KG1 (cell line): ENCODE results near the gene PPP1R12A.
"Not testable (repeated sequence)": the region's sequence is repeated elsewhere in the genome, so short reads cannot be mapped to it uniquely, and the experiment has no call there.

Source experiments
- DNase-seq: peaks from one replicate; lab custom pipeline; 2025; lab: John Stamatoyannopoulos, UW

PPP1R12A gene

DNA sequence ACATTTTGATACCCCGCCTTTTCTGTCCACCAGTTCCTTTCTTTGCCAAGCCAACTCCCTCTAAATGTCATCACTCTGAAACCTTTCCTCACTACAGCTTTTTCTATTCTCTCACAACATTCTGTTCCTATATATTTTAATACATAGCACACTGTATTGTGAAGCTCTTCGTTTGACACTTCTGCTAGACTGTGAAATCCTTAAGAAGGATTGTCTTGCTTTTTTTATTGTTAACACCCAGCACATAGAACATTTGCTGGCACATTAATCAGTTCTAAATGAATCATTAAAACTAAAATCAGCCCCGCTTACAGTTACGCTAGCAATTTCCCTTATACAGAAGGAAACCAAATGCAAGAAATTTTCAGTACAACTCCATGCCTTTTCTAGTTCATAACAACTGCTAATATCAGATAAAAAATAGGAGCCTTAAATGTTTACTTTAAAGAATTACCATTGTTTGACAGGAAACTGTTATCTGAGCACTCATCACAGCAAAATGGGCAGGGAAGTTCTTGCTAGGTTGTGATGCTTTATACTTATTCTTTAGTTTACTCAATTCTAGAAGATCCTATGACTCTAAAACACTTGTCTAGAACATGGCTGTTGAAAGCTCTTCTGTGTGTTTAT lies 93.5 kb downstream of the PPP1R12A start:
- DNase-seq, result no peak

DNA sequence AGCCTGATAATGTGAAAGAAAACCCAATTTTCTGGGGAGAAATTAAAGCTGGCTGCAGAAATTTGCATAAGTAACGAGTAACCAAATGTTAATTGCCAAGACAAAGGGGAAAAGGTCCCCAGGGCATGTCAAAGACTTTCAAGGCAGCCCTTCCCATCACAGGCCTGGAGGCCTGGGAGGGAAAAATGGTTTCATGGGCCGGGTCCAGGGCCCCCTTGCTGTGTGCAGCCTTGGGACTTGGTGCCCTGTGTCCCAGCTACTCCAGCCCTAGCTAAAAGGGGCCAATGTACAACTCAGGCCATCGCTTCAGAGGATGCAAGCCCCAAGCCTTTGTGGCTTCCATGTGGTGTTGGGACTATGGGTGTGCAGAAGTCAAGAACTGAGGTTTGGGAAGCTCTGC lies 96.5 kb downstream of the PPP1R12A start:
- no peak for DNase-seq

DNA sequence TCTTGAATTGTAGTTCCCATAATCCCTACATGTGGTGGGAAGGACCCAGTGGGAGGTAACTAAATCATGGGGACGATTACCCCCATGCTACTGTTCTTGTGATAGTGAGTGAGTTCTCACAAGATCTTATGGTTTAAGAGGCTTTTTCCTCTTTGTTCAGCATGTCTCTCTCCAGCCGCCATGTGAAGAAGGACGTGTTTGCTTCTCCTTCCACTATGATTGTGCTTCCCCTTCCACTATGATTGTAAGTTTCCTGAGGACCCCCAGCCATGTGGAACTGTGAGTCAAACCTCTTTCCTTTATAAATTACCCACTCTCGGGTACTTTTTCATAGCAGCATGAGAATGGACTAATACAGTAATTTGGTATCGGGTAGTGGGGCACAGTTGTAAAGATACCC lies 97.3 kb downstream of the PPP1R12A start:
- DNase-seq, result no peak

DNA sequence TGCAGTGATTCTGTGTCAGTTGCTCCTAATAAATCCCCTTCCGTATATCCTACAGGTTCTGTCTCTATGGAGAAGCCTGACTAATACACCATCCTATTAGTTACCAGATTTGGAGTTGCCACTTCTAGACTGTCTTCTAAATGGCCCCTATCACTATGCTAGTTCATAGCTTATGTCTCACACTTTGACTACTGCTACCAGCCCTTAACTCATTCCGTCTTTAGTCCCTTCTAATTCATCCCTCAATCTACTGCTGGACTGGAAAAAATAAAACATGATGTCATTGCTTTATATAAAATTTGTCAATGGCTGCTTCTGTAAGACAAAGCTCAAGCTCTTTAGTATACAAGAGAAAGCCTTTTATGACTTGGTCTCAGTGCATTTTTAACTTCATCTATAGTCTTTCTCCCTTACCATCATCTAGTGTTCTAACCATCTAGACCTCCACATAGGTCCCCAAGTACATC lies 99.5 kb downstream of the PPP1R12A start:
- DNase-seq, result no peak

DNA sequence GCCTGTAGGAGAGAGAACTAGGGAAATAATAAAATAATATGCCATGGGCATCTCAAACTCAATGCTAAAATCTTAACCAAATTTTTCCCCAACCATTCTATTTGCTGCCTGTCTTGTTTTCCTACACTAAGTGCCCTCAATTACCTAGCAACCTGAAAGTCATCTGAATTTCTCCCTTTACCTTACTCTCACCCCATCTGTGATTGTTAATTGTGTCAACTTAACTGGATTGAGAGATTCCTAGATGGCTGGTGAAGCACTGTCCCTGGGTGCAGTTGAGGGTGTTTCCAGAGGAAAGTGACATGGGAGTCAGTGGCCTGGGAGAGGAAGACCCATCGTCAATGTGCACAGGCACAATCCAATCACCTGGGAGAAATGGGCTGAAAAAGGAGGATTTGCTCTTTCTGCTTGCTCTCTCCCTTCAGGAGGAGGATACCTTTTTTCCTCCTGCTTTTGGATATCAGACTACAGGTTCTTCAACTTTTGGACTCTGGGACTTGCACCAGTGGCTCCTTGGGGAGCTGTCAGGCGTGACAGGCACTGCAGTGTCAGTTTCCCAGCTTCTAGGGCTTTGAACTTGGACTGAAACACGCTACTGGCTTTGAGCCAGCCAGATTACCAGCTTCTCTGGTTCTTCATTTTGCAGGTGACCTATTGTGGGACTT lies 100.1 kb downstream of the PPP1R12A start:
- no peak for DNase-seq

DNA sequence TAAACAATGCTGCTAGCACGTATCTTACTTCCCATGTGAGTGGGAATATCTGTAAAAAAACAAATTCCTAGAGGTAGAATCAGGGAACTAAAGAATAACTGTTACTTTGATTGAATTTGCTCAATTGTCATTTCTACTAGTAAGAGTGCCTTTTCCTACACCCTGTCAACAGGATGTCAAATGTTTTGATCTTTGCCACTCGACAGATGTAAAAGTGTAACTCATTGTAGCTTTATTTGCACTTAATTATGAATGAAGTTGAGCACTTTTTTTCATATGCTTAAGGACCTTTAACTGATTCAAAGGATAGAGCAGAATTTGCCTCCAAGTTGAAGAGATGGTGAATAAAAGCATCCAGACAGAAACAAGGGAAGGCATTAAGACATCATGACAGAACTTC lies 104.5 kb downstream of the PPP1R12A start:
- DNase-seq, result no peak

DNA sequence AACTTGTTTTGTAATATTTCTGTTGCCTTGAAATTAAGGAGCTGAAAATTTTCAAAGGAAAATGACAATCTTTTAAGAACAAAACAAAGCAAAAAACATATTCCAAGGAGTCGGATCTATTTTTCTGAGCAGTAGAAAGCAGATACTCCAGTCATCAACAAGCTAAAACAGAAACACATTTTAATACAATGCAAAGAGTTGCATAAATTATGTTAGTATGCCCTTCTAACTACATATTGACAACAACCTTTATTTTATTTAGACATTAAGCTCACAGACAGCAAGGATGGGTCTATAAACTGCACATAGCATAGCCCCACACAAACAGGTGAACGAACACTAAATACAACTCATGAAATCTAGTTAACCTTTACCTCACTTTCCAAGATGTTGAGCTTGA lies 106.0 kb downstream of the PPP1R12A start:
- no peak for DNase-seq

DNA sequence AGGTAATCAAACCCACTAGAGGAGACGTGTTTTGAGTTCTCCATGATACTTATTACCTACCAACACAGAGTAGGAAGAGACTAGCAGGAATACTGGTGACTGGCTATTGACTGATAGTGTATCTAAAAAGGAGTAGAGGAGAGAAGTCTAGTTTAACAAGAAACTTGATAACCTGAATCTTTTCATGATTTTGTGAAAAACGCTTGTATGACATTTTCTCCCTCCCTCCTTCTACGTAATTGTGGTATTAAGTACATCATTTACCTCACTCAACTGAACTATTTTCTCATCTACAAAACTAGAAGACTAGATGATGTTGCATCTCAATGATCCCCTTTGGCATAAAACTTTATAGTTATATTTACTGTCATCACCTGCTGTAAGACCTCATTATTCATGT lies 107.4 kb downstream of the PPP1R12A start:
- DNase-seq, result no peak

DNA sequence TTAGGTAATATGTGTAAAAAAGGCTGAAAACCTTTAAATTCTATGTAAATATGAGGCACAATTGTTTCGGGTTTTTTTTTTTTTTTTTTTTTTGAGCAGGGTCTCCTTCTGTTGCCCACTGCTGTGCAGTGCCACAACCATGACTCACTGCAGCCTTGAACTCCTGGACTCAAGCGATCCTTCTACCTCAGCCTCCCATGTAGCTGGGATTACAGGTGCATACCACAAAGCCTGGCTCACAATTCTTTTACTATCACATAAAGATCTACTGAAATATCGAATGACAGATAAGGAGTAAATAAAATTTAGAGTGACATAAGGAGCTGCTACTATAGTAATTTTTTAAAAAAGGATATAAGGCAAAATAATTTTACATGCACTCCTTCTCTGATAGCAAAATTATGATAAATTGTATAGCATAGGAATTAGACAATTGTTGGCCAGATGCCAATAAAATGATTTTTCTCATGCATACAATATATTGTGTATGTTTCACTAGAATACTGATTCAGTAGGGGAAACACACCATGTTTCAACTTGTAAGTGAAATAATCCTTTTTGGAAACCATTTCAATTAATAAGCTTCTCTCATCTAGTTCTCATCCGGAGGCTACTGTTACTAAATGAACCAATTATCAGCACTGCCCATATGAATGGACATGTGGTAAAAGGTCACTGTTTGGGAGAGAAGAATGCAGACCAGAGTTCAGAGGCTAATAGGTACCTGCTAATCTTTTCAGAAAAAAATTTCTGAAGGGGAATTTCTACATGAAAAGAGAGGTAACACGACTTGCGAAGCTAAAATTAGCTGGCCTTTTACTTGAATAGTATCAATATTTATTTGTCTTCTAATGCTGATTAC lies 108.4 kb downstream of the PPP1R12A start:
- no peak for DNase-seq

DNA sequence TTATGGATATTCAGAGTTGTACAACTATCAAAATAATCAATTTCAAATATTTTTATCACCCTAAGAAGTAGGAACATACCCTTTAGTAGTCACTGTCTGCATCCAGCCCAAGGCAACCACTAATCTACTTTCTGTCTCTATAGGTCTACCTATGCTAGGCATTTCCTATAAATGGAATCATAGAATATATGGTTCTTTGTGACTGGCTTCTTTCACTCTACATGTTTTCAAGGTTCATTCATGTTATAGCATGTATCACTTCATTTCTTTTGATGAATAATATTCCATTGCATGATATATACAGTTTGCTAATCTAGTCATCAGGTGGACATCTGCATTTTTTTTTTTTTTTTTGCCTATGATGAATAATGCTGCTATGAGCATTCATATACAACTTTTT lies 112.4 kb downstream of the PPP1R12A start:
- DNase-seq, result no peak

DNA sequence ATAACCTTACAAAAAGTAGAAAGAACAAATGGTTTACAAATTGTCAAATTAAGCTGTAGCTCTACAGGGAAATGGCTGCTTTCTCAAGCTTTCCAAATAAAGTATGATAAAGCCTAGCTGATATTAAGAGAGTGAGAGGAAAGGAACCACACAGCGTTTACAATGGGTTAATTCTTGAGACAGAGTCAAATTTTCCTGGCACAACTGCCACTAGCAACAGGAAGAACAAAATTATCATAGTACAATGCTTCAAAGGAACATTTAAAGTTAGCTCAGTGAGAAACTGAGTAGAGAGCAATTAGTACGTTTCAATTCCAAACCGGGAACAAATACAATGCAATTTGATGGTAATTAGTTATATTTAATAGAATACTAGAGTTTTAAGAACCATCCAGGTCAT lies 116.0 kb downstream of the PPP1R12A start:
- DNase-seq, result no peak

DNA sequence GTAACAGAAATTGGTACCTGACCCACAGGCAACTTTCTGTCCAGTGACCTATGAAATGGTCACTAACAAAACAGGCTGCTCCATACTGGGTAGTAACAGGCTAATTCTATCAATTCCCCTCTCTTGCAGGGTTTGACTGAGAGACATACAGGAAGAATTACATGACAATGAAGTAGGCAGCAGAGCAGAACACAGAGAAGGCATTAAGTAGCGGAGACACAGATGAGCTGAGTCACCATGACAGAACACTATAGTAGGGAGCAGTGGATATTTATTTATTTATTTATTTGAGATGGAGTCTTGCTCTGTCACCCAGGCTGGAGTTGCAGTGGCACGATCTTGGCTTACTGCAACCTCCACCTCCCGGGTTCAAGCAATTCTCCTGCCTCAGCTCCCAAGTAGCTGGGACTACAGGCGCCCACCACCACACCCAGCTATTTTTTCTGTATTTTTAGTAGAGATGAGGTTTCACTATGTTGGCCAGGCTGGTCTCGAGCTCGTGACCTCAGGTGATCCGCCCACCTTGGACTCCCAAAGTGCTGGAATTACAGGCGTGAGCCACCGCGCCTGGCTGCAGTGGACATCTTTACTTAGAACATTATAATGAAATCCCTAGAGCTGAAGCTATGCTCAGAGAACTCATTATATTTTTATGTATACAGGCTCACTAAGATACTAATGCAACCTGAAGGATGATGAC lies 150.4 kb downstream of the PPP1R12A start:
- not testable (repeated sequence) for DNase-seq

DNA sequence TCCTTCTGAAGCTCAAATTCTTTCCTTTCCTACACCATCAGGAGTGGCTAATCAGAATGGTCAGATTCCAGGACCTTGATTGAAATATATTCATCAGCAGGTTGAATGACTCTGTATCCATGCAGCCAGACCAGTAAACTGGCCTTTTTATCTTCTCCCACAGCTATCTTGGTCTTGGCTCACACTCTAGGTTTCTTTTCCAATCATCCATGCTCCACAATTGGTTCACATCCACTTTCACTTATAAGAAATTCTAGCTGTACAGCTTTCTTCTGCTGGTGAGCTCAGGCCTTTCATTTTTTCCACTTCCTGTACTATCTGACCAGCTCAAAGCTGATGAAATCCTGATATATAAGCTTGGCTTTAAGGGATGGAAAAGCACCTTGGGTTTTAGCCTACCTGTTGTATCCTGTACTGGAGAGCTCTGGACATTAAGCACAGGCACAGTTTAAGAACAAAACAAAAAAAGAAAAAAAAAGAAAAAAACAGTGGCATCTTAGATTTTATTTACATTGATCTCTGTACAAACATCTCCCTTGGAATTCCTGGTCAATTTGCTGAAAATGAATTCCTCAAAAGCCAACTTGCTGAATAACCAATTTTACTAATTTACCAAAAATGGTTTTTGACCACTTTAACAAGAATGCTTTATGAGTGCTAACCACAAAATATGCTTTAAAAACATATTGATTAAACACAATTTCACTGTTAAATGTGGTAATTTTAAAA lies 152.6 kb downstream of the PPP1R12A start:
- no peak for DNase-seq

DNA sequence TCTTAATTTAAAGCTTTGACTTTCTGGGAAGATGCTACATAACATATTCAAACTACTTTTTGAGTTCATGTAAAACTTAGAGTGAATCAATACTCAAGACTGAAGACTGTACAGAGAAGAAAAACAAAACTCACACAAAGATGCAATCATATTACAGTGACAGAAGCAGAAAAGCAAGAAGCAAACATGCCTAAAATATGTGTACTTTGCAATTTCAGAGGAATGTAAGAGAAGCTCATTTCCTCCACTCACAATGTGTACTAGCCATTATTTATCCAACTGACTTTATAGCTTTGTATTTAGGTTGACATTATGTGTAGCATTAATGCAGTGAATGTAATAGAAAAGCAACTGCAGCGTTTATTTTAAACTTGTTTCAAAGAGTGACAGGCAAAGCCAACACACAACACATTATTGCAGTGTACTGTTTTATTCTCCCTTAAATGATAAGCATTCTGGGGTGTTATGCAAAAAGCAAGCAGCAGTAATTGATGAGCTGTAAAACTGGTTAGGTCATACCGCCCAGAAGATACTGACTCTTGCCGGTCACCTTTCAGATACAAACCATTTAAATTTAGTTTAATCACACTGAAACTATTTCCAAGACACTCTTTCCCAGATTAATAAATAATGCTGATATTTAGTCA lies 156.0 kb downstream of the PPP1R12A start:
- DNase-seq, result no peak

DNA sequence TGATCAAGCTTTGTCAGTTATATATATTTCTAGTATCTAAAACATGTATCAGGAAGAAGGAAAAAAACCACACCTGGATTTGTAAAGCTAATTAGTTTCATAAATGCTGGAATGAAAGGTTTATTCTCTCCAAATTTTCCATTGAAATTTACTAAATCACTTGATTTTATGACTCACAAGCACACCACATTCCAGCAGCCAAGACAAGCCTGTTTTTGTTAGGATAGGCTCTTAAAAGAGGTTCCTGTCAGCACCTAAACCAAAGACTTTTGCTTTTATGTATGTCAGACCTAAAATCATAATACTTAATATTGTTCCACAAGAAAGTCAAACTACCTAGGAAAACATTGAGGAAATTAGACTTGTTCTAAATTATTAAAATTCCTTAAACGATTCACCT lies 158.8 kb downstream of the PPP1R12A start:
- DNase-seq, result no peak

DNA sequence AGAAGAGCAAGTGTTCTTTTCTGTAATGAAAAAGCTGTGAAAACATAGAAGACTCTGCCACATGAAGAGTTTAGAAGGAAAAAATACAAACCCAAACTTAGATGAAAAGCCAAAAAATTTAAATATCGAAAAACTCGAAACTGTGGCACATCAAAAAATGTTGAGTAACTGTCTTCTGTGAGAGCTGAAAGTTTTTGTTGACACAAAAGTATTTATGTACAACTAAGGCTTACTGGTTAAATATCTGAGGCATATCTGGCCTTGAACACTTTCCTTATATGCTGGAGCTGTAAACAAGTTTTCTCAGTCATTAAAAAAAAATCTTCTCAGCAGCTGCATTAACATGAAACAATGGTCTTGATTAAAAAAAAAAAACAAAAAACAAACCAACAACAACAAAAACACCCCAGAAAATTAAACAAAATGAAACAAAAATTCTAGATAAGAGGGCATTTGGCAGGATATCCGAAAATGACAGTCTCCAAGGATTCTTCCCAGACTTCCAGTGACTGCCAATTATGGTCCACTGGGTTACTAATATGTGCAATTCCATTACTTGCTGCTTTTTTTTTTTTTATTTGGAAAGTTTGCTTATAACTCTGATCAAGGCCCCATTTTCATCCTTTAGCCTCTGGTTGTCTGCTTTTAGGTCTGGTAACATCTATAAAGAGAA lies 159.4 kb downstream of the PPP1R12A start:
- DNase-seq, result no peak

DNA sequence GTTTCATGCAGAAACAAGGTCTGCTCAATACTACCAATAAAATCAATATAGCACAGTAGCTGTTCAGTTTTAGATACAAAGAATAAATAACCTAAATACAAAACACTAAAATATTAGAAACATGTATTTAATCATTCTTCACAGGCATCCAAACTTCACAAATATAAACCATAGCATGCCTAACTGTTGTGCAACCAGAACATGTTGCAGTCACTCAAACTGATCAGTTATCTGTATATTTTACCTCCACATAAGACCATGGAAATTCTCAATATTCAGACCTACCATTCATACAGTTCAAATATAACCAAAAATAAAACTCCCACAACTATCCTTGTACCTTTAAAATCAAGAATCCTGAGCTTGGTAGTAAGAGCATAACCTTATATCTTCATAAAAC lies 161.0 kb downstream of the PPP1R12A start:
- DNase-seq, result no peak

DNA sequence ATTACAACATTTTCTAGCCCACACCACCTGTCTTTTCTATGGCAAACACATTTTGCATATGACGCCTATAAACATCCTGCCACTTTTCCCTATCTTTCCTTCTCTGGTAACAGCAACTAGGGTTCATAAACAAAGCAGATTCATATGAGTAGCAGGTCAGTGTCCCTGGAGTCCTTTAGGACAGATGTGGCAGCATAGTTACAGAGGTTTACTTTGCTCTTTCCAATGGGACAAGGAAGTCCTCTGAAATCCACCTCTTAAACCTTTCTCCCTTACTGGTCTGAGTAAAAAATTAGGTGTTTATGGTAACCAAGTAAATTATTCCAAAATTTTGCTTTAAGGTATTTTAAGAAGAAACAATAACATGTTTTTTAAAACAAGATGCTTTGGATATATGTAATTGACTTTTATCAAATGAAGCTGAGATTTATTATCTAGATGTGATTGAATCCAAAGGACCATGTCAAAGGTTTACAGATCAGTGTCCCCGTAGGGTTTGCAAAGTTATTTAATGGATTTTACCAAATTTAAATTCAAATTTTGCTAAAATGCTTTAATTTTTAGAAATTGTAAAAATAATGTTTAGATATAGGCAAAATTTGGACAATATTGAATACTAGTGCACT lies 164.9 kb downstream of the PPP1R12A start:
- no peak for DNase-seq

DNA sequence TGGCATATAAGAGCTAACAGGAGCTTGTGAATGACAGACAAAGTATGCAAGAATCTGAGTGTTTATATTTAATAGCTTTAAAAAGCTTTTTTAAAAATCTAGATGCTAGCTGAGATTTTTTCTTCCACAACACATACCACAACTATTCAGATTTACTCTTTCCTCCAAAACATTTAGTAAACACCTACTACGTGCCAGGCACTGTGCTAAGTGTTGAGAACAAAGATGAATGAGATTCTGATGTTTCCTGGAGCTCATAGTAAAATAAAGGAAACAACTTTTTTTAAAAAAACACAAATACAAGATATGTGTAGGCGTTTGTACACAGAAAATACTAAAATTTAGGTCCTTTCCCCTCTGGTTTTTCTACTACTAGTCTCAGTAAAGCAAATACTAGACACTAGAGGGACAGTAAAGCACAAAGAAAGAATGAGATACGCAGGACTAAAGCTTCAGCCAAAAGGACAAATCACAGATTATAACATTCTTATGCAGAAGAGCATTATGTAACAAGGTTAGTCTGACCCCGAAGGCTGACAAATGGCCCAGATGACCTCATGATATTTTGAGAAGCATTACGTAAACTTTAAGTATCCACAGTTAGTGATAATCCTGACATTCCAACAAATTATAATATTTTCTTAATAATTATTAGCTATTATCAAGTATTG lies 165.6 kb downstream of the PPP1R12A start:
- DNase-seq, result no peak
